Measurements from ENCODE around the gene DRC7. TPM values are rescaled to one million over a fixed set of nuclear protein-coding genes. Genes with fewer than 3 reads are reported as not detected.

The DRC7 gene
- total and polyA plus RNA-seq, 10 of the 15 experiments (the other 5 are each of a cell fraction or from before 2014, with no cell fraction given): 0.06 to 0.49 (median 0.14) TPM; not detected in 4

DNA sequence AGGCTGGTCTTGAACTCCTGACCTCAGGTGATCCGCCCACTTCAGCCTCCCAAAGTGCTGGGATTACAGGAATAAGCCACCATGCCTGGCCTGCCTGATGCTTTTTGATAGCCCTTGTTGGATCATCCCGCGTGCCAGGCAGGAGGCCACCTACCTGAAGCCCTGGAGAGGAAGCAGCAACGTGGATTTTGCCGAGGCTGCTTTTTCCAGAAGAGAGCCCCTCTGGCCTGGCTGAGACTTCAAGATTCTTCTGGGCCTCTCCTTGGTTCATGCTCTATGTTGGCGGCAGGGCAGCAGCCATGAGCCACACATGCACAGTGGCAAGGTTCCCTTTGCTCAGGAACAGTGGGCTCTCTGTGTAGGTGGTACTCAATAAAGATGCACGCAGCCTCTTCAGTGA lies 52.5 kb downstream of the DRC7 start (continued):
- TF ChIP-seq, protein P1, sequence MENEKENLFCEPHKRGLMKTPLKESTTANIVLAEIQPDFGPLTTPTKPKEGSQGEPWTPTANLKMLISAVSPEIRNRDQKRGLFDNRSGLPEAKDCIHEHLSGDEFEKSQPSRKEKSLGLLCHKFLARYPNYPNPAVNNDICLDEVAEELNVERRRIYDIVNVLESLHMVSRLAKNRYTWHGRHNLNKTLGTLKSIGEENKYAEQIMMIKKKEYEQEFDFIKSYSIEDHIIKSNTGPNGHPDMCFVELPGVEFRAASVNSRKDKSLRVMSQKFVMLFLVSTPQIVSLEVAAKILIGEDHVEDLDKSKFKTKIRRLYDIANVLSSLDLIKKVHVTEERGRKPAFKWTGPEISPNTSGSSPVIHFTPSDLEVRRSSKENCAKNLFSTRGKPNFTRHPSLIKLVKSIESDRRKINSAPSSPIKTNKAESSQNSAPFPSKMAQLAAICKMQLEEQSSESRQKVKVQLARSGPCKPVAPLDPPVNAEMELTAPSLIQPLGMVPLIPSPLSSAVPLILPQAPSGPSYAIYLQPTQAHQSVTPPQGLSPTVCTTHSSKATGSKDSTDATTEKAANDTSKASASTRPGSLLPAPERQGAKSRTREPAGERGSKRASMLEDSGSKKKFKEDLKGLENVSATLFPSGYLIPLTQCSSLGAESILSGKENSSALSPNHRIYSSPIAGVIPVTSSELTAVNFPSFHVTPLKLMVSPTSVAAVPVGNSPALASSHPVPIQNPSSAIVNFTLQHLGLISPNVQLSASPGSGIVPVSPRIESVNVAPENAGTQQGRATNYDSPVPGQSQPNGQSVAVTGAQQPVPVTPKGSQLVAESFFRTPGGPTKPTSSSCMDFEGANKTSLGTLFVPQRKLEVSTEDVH (IDR thresholded peaks at IDR 0.05; ENCODE audit: low read depth, partially characterized antibody): no peak
- TF ChIP-seq NR2C2 (IDR thresholded peaks at IDR 0.05; ENCODE audit: borderline replicate concordance, control insufficient read depth, insufficient read length, low read depth): no peak

DNA sequence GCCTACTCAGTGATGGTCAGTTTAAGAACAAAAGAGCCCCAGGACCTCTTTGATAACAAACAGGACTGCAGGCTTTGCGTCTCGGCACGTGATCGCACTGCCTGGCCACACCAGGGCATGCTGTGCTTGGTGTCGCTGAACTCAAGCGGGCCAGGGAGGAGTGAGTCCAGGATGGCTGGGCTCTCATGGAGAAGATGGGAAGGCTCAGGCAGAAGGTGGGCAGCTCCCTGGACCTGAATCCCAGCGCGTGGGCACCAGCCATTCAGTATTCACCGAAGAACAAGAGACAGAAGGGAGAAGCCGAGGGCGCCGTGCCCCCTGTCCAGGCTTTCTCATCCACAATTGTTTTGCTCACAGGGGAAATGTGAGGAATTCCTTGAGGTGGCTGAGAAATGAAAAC lies 52.9 kb downstream of the DRC7 start:
- no peaks in the 10 kb centered on the region for H4K20me1 ChIP-seq (ENCODE audit: control insufficient read depth, insufficient read depth)
- H3K79me2 ChIP-seq (ENCODE audit: control insufficient read depth, insufficient read depth, low read length): no peaks in the 10 kb centered on the region
- peaks cover 0 to 2% of the 10 kb centered on the region in 2 experiments; a peak in 2 of 4 replicates for H3K36me3 ChIP-seq (ENCODE audit: control insufficient read depth in 2 of 2, insufficient read depth in 2 of 2, low read length in 1 of 2)
- no TSS peak for BruUV-seq (replicated peaks)
- no peak overlapping the region for H3K27ac ChIP-seq (ENCODE audit: control insufficient read depth, insufficient read depth)
- SMC1A ChIA-PET (ENCODE audit: uncharacterized antibody, unreplicated experiment): no interaction called here
- FAIRE-seq (no peak), DNase-seq (ENCODE audit: low read depth, low spot score) (no peak), ATAC-seq (no peak)
- intact Hi-C loops (cut with micrococcal nuclease; ENCODE audit: unreplicated experiment): no loop called here
- no peaks in the 10 kb centered on the region for H3K27me3 ChIP-seq (replicated peaks in 1 of 2; ENCODE audit: control insufficient read depth in 2 of 2, insufficient read depth in 2 of 2, low read length in 1 of 2)
- in situ Hi-C loops (cut with MboI): no loop called here
- H3K4me3 ChIP-seq: no peak overlapping the region
- no peaks in the 10 kb centered on the region for H3K4me1 ChIP-seq (ENCODE audit: control insufficient read depth, insufficient read depth, low read length)
- POLR2A ChIA-PET: no interaction called here
- RAD21 ChIA-PET (ENCODE audit: unreplicated experiment): no interaction called here
- 98% methylated on average over 12 of the region's 12 CpGs for WGBS (ENCODE audit: insufficient coverage, insufficient replicate concordance, low lambda C conversion rate, missing lambda C conversion rate)
- CTCF ChIA-PET: interaction anchor here (1.8 kb wide), 1 partner anchor 171 kb away, joined by 5 read pairs; no protein-coding TSS in a partner anchor
- no peak overlapping the region for H3K9ac ChIP-seq (ENCODE audit: control insufficient read depth, insufficient read depth, low read length)
- no peak overlapping the region for H3K4me2 ChIP-seq (ENCODE audit: control insufficient read depth, insufficient read depth)
- H2AFZ ChIP-seq (ENCODE audit: control insufficient read depth, low read depth, low read length): no peak overlapping the region
- H3K9me3 ChIP-seq (replicated peaks; ENCODE audit: control insufficient read depth, insufficient read depth, low read length): no peaks in the 10 kb centered on the region
- no peak for TF ChIP-seq NFYB (IDR thresholded peaks at IDR 0.05; ENCODE audit: insufficient read depth, low read depth, low read length)
- TF ChIP-seq JUND (IDR thresholded peaks at IDR 0.05; ENCODE audit: low read depth, low read length): no peak
- TF ChIP-seq, protein P1 (IDR thresholded peaks at IDR 0.05; ENCODE audit: low read depth, partially characterized antibody): no peak
- no peak for TF ChIP-seq RUNX3 (IDR thresholded peaks at IDR 0.05; ENCODE audit: low read length)
- no peak for TF ChIP-seq ZNF217 (IDR thresholded peaks at IDR 0.05)
- TF ChIP-seq, protein P2, sequence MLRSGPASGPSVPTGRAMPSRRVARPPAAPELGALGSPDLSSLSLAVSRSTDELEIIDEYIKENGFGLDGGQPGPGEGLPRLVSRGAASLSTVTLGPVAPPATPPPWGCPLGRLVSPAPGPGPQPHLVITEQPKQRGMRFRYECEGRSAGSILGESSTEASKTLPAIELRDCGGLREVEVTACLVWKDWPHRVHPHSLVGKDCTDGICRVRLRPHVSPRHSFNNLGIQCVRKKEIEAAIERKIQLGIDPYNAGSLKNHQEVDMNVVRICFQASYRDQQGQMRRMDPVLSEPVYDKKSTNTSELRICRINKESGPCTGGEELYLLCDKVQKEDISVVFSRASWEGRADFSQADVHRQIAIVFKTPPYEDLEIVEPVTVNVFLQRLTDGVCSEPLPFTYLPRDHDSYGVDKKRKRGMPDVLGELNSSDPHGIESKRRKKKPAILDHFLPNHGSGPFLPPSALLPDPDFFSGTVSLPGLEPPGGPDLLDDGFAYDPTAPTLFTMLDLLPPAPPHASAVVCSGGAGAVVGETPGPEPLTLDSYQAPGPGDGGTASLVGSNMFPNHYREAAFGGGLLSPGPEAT (IDR thresholded peaks at IDR 0.05; ENCODE audit: low read depth): no peak
- TF ChIP-seq SP1 (IDR thresholded peaks at IDR 0.05; ENCODE audit: low read depth, low read length): no peak
- TF ChIP-seq, protein P3, sequence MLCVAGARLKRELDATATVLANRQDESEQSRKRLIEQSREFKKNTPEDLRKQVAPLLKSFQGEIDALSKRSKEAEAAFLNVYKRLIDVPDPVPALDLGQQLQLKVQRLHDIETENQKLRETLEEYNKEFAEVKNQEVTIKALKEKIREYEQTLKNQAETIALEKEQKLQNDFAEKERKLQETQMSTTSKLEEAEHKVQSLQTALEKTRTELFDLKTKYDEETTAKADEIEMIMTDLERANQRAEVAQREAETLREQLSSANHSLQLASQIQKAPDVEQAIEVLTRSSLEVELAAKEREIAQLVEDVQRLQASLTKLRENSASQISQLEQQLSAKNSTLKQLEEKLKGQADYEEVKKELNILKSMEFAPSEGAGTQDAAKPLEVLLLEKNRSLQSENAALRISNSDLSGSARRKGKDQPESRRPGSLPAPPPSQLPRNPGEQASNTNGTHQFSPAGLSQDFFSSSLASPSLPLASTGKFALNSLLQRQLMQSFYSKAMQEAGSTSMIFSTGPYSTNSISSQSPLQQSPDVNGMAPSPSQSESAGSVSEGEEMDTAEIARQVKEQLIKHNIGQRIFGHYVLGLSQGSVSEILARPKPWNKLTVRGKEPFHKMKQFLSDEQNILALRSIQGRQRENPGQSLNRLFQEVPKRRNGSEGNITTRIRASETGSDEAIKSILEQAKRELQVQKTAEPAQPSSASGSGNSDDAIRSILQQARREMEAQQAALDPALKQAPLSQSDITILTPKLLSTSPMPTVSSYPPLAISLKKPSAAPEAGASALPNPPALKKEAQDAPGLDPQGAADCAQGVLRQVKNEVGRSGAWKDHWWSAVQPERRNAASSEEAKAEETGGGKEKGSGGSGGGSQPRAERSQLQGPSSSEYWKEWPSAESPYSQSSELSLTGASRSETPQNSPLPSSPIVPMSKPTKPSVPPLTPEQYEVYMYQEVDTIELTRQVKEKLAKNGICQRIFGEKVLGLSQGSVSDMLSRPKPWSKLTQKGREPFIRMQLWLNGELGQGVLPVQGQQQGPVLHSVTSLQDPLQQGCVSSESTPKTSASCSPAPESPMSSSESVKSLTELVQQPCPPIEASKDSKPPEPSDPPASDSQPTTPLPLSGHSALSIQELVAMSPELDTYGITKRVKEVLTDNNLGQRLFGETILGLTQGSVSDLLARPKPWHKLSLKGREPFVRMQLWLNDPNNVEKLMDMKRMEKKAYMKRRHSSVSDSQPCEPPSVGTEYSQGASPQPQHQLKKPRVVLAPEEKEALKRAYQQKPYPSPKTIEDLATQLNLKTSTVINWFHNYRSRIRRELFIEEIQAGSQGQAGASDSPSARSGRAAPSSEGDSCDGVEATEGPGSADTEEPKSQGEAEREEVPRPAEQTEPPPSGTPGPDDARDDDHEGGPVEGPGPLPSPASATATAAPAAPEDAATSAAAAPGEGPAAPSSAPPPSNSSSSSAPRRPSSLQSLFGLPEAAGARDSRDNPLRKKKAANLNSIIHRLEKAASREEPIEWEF (IDR thresholded peaks at IDR 0.05; ENCODE audit: insufficient replicate concordance, low read depth, low read length): no peak
